ENCODE data around the gene NR4A1.

NR4A1 gene

DNA sequence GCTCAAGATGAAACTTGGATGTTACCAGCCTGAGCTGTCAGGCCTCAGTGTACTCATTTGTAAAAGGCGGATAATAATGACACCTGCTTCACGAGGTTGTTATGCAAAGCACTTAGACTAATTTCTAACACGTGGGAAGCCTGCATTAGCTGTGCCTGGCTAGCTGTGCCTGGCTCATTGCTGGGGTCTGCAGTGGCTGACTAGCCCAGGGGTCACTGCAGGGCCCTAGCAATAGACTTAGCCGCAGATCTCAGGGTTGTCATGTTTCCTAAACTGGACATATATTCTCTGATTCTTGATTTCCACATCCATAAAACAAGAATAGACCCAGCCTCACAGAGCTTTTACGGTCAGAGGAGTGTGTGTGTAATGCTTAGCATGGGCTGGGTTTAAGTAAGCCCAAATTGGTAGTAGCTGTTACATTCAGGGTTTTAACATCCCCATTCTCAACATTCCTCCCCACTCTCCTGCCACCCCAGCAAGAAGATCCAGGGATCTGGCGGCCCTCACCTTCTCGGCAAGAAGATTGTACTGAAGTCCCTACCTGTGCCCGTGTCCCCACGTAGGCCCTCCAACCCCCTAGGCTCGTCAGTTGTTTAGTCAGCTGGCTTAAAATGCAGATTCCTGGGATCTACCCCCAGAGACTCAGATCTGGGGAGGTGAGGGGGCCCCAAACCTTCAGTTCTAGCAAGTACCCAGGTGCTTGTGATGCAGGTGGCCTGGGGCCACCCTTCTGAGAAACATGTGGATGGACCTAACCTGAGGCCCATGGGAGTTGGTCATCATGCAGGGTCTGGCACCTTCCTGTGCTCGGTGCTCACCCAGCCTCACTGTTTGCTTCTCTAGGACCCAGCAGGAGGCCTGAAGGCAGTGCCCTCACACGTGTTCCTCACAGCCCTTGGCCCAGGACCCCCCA, 8.6 kb downstream of the NR4A1 start:
- no peak for DNase-seq

DNA sequence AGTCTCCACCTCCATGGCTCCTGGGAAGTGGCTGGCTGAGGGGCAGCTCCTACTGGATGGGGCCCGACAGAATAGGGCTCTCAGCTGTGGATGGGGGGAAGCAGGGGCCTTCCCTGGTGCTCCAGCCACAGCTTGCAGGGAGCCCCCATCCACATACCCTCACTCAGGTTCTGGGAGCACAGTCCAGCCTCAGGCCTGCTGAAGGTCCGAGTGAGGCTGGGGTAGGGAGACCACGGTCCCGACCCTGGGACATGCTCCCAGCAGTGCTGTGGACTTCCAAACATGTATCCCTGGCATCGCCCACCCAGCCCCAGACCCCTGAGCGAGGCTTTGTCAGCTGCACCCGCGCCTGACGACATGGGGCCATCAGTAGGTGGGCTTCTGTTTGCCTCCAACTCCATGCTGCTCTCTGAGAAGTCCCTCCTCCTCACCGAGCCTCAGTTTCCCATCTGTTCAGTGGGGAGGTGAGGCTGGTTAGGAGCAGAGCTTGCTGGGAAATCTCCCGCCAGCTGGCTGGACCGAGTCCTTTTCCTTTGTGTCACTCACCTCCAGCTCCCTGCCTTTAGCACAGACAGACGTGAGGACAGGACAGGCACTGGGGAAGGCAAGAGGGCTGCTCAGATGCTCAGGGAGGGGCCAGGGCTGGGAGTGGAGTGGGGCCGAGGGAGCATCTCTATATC, 9.4 kb downstream of the NR4A1 start:
- no peak for DNase-seq

DNA sequence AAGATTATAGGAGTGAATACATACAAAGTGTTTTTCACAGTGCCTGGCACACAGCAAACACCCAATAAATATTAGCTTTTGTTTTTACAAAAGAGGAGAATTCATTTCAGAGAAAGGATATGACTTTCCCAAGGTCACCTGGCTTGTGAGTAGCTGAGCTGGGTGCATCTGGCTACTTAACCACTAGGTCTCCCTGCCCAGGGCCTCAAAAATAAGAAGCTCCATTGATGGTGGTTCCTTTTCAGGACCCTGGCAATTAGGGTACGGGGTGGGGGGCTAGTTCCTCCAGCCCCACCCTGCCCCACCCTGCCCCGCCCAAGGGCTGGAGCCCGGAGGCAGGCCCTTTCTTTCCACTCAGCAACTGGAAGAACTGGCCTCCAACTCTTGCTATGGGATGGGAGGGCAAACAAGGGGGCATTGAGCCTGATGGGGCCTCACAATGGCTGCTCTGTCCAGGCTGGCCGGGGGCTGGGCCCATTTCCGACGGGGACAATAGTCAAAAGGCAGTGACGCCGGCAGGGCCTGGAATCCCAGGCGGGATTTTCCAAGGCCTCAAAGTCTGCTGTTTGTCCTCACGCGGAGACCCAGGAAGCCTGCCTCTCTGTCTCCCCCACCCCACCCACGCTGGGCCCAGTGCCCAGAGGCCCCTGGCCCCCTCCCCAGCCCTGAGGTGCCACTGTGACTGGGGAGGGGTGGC, 10.4 kb downstream of the NR4A1 start:
- DNase-seq: no peak

DNA sequence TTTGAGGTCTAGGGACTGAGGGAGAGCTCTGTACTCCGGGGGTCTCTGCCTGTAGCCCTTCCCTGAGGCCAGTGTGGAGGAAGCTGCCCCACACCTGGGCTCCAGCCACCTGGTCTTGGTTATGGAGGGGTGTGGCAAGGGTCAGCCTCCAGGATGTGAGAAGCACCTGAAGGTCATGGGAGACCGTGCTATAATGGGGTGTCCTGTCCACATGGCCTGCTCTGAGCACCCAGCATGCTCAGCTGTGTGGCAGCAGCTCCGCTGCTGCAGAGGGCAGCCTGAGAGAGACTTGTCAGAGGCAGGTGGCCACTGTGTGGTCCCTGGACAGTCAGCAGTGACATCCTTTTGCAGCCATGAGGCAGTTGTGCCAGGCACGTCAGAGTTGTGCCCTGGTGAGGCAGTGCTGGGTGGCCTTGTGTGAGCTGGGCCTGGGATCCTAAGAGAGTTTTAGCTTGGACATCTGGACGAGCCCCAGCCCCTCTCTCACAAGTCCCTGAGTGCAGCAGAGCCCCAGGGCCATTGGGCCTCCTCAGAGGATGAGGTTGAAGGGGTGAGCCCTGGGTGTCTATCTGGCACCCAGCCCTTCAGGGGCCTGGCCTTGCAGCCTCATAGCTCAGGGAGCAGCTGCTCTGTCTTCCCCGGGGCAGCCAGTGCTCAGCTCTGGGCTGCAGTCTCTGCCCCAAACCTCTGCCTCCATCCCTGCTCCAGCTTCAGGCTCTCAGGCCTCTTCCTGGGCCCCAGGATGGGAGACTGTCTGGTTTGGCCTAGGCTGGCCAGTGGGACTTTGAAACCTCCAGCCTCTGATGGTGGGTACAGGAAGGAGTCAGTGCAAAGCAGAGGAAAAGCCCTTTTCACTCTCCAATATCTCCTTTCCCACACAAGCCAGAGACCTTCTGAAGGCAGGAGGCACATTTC, 11.2 kb downstream of the NR4A1 start:
- no peak for DNase-seq

DNA sequence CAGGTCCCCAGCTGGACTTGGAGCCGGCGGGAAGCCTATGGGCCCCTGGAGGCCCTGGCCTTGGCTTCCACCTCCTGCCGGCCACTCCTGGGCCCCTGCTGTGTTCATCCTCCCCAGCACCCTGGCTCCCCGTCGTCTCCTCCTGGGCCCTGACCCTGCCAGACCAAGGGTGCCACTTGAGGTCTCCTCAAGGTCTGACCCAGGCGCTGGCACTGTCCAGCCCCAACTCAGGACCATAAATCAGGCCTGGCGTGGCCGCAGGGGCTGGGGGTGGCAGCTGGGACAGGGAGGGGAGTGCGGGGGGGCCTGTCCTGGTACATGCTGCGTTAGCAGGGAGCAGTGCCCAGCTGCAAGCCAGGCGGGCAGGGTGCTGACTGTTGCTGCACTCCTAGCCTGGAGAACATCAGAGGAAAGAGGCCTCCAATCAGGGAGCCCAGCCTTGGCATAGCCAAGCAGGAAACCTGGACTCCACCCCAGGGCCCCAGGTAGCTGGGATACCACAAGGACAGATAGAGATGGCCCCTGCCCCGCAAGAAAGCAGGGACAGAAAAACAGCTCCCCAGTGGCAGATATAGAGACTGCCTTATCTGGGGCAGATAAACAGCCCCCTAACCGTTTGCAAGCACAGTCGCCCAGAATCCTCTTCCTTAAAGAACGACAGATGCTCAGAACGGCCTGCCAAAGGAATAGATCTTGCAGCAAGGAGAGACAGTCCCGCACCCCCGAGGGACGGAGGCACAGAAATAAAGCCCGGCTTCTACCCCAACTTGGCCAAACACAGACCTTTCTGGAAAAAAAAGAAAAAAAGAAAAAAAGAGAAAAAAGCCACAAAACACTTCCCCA, 12.1 kb downstream of the NR4A1 start:
- DNase-seq: no peak

DNA sequence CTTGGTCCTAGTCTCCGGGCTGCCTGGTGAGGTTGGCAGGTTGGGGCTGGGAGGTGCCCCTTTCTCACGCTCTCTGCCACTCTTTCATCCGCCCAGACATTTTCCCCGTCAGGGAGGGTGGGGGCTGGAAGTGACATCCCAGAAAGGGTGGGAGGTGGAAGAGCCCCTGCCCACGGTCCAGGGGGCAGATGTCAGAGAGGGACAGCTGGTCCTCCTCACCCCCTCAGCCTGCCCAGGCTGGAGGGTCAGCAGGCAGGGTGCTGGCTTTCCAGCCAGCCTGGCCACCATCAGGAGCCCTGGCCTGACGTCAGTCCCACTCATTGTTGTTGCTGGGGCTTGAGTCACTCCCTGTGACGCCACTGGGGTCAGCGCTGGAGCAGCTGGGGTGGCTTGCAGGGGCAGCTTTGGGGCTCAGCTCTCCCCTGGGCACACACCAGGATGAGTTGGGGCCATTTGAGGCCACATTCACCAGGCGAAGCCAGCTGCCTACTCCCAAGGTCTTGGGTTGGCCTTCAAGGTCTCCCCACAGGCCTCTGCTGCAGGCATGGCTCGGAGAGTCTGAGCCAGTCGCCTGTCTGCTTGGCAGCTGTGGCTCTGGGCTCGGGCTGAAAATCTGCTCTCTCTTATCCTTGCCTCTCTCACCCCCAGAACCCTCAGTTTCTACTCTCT, 12.9 kb downstream of the NR4A1 start:
- no peak for DNase-seq

DNA sequence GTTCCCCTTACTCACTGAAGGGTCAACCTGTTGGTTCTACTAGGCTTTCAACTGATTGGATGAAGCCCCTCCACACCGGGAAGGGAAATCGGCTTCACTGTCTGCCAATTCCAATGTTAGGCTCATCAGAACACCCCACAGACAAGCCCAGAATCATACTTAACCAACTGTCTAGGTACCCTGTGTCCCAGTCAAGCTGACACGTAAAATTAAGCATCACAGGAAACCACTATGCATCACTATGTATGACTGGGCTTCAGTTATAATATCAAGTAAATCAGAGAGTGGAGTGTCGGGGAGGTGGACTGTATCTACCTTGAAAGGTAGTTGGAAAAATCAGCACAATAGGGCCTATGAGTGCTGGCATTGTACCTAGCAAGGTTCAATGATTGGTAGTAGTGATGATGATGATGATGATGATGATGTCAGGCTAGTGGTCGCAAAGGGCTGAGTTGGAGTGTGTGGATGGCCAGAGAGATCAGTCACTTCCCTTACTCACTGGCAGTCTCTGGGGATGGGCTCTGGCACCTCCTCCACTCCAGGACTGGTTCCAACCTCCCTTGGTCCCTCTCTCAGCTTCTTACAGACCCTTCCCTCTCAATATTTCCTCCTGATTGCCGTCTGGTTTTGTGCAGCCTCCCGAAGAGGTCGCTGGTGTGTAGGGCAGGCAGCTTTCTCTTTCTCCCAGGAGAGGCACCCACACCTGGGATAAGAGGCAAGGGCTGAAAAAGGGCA, 15.3 kb downstream of the NR4A1 start:
- DNase-seq: no peak

DNA sequence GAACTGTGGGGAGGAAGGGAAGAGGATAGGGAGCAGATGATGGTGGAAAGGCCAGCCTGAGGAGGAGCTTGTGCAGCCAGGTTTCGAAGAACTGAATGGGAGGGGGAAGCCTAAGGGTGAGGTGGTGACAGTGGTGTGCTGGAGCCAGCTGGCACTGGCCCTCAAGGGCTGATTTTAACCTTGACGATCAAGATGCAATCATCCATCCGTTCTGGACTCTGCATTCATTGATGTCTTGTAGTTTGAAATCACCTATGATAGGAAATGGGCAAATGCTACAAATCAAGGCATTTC, 15.8 kb downstream of the NR4A1 start:
- no peak for DNase-seq

DNA sequence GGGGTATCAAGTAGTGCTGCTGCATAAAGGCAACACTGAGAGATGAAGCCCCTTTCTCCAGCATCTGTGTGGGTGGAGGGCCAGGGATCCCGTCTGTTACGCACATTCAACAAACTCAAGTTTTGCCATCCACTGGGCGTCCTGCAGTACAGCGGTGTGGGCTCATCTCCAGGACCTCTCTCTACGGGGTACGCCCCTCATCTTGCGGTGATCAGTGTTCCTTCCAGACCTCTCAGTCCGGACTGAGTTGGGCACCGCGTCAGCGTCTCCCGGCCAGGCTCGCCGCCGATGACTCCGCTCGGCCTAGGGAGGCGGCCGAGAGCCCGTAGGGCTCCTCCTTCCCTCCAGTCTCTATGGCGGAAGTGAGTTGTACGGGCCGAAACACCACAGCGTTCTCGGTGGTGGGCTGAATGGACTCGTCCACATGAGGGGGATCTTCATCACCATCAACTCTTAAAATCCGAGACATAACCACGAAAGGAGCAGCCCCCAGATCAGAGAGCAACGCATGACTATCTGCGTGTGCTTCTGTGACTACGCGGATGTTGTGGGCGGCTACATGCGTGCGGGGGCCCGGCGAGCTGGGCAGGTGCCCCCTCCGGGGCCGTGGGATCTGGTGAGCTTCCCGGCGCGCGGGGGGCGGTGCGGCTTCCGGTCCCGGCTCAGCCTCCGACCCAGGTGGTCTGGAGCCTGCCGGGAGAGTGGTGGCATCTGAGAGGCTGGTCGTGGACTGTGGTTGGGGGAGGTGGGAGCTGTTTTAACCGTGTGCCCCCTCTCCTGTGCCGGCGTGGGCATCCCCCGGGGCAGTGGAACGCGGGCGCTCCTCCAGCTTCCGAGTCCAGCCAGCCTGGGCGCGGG, 18.3 kb downstream of the NR4A1 start, which contains the start of gene ATG101:
TSS of gene ATG101 (plus strand) at position 652 of the 858 bp plus-strand sequence. CDS start 3,673 bp downstream, outside the sequence.
- DNase-seq: peak; percentile 97

DNA sequence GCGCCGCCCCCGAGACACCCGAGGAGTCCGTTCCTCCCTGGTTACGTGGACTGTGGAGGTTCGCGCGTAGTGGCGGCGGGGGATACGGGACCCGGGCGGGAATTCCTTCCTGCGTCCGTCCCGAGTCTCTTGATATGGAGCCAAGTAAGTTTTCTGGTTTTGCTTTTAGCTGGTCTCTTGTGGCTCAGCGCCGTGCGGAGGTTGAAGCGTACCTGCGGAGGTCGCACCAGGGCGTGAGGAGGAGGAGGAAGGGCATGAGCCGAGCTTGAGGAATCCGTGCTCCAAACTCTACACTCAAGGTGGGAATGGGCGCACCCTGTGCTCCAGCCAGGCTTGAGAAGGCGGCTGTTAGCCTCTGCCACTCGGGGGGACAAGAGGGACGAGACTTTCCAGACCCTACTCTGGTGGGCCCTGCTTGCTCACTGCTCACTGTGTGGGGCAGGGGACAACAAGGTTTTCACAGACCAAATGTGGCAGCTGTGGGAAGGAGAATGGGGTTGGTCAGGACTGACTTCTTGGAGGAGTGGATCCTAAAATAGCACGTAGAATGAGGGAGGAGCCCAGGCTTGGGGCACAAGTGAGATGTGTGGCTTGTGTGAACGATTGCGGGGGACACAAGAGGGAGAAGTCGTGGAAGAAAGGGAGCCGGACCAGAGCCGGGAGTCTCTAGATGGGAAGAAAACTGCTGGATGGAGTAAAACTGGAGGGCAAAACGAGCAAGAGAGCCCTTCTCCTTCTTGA, 19.1 kb downstream of the NR4A1 start:
- DNase-seq: no peak

DNA sequence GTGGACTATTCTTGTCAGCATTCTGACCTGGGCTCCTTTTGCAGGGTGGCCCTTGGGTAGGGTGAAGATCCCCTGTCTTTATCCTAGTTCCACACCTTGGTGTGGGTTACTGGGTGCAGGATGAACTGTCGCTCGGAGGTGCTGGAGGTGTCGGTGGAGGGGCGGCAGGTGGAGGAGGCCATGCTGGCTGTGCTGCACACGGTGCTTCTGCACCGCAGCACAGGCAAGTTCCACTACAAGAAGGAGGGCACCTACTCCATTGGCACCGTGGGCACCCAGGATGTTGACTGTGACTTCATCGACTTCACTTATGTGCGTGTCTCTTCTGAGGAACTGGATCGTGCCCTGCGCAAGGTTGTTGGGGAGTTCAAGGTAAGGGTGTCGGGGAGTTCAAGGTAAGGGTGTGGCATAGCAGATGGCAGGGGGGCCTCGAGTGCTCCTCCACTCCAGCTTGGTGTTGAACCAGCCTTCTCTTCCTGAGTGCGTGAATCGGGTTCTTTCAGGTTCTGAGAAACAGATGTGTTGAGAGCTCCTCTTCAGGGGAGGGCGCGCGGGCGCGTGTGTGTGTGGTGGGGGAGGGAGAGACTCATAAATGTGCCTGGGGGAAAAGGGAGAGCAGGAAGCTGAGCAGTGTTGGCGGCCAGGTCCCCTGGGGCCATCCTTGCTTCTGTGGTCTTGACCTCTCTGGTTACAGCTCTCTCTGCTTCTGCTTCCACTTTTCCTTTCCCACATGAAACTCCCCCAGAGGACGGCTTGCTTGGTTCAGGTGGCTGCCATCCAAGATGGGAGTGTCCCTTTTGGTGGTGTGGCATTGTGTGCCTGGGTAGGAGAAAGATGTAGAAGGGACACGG, 22.5 kb downstream of the NR4A1 start:
- peak; percentile 17 for DNase-seq

DNA sequence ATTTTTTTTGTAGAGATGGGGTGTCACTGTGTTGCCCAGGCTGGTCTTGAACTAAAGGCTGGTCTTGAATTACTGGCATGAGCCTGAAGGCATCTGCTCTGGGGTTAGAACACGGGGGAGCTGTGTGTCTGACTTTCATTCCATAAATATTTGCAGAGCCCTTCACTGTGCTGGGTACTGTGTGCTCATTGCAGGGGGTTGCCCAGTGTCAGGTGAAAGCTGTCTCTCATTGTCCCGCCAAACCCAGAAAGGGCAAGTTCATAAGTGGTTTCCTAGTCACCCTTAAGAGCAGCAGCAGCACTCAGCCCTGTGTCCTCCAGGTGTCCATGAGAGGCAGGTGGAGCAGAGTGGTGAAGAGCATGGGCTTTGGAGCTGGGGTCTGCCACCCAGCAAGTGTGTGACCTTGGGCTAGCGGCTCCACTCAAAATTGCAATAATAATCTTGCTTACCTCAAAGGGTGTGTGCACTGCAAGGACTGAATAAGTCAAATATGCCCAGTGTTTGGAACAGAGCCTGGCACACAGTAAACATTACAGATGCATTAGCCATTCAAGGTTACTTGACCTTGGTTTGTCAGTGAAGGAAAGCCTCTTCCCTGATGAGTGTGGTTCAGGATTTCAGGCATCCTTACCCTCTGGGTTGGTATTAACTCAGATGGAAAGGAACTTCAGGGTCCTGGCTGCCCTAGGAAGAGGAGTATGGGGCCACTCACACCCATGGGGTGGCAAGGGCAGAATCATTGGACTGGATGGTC, 23.9 kb downstream of the NR4A1 start:
- peak; percentile 68 for DNase-seq

DNA sequence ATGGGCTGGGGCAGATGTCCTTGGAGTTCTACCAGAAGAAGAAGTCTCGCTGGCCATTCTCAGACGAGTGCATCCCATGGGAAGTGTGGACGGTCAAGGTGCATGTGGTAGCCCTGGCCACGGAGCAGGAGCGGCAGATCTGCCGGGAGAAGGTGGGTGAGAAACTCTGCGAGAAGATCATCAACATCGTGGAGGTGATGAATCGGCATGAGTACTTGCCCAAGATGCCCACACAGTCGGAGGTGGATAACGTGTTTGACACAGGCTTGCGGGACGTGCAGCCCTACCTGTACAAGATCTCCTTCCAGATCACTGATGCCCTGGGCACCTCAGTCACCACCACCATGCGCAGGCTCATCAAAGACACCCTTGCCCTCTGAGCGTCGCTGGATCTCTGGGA, 25.6 kb downstream of the NR4A1 start:
- DNase-seq: no peak

DNA sequence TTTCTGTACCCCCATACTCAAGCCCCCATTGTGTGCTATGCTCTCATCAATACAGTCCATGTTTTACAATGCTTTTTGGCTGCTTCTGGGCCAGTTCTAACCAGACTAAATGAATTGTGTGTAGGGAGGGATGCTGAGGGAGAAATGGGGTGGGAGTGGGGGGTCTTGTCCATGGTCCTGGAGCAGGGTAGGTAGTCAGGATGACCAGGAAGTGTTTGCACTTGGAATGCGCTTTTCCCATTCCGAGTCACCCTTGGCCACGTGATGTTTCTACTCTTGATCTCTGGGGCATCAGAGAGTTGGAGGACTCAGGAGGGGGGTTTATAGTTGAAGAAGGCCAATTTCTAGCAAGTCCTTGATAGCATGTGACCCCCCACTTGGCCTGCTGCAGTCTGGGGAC, 27.0 kb downstream of the NR4A1 start:
- DNase-seq: no peak

DNA sequence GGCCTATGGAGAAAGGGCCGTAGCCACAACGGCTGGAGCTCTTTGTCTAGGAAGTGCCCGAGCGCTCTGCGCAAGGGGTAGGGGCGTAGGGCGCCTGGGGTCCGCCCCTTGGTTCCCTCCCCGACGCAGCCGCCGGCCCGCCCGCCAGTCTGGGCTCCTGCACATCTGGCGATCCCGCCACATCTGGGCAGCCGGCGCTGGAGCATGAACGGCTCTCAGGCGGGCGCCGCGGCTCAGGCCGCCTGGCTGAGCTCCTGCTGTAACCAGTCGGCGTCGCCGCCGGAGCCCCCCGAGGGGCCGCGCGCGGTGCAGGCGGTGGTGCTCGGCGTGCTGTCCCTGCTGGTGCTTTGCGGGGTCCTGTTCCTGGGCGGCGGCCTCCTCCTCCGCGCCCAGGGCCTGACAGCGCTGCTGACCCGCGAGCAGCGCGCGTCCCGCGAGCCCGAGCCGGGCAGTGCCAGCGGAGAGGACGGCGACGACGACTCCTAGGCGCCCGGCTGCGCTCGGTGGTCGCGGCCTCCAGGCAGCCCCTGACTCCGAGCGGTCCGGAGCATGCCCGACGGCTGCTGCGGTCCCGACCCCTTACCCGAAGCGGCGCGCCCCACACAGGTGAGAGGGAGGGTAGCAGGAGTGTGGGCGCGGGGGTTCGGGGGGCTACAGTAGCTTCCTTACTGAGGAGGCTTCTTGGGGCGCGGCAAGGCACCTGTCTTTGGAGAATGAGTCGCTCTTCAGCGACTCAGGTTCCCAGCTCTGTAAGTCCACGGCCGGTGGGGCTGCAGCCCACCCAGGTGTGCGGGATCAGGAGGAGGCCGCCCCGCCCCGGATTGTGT, 28.5 kb downstream of the NR4A1 start, which contains the start of gene SMIM41:
TSS of gene SMIM41 (plus strand) at position 129 of the 827 bp plus-strand sequence. CDS start at position 205, 76 bp downstream.
- no peak for DNase-seq
